GM23338 (cell line): ENCODE measurements around the gene CCDC63. TPM values are rescaled to one million over a fixed set of nuclear protein-coding genes. Genes with fewer than 3 reads are reported as not detected.

Source experiments
- ATAC-seq: fragments of 200-7000 bp; cut with Tn5 transposase; 3 replicates; pipeline ENCODE4 v1.9.1; 2020
- DNase-seq: peaks from one replicate; pipeline ENCODE4 v3.0.0-alpha.2; 2015; ENCODE audit warnings: low spot score
- H2AFZ ChIP-seq: fragments of 200-600 bp; sonication (generic); 2 replicates; pipeline ENCODE4 v1.8.0; 2016; ENCODE audit warnings: antibody characterized with exemption, mild to moderate bottlenecking, moderate library complexity
- H3F3A ChIP-seq: fragments of 200-600 bp; sonication (generic); replicated peaks from 2 replicates; pipeline ENCODE4 v1.8.0; 2017; ENCODE audit warnings: antibody characterized with exemption, mixed run types, low read depth
- H3K27ac ChIP-seq: fragments of 200-600 bp; sonication (generic); 2 replicates; pipeline ENCODE4 v1.6.1; 2016; ENCODE audit warnings: low read depth
- H3K27me3 ChIP-seq: fragments of 200-600 bp; sonication (generic); 2 replicates; pipeline ENCODE4 v1.8.0; 2016; ENCODE audit warnings: mild to moderate bottlenecking, mixed run types, moderate library complexity; ENCODE audit not compliant: insufficient read depth
- H3K36me3 ChIP-seq: fragments of 200-600 bp; sonication (generic); 2 replicates; pipeline ENCODE4 v1.8.0; 2016; ENCODE audit warnings: mild to moderate bottlenecking; ENCODE audit not compliant: insufficient read depth
- H3K4me1 ChIP-seq: fragments of 200-600 bp; sonication (generic); 2 replicates; pipeline ENCODE4 v1.8.0; 2016; ENCODE audit warnings: mild to moderate bottlenecking, moderate library complexity; ENCODE audit not compliant: insufficient read depth
- H3K4me2 ChIP-seq: fragments of 200-600 bp; sonication (generic); 2 replicates; pipeline ENCODE4 v1.7.1; 2017; ENCODE audit warnings: mixed run types
- H3K4me3 ChIP-seq: fragments of 200-600 bp; sonication (generic); 2 replicates; pipeline ENCODE4 v1.6.1; 2016; ENCODE audit warnings: mixed run types
- H3K79me2 ChIP-seq: fragments of 200-600 bp; sonication (generic); replicated peaks from 2 replicates; pipeline ENCODE4 v1.8.0; 2017; ENCODE audit warnings: mild to moderate bottlenecking; ENCODE audit not compliant: insufficient read depth
- H3K9me2 ChIP-seq: fragments of 200-600 bp; sonication (generic); 2 replicates; pipeline ENCODE4 v1.8.0; 2017; ENCODE audit not compliant: insufficient read depth
- H4K20me1 ChIP-seq: fragments of 200-600 bp; sonication (generic); replicated peaks from 2 replicates; pipeline ENCODE4 v1.8.0; 2017; ENCODE audit warnings: mild to moderate bottlenecking; ENCODE audit not compliant: insufficient read depth
- H3K27ac Mint-ChIP-seq: 2 replicates; pipeline ENCODE4 v1.8.0; 2020; ENCODE audit warnings: inconsistent platforms, mild to moderate bottlenecking, moderate library complexity, mixed read lengths
- H3K27me3 Mint-ChIP-seq: 3 replicates; pipeline ENCODE4 v1.8.0; 2022; ENCODE audit warnings: low read depth, mild to moderate bottlenecking, moderate library complexity, mixed read lengths, inconsistent platforms; ENCODE audit not compliant: insufficient read depth, poor library complexity
- H3K36me3 Mint-ChIP-seq: 3 replicates; pipeline ENCODE4 v1.8.0; 2021; ENCODE audit warnings: low read depth, mild to moderate bottlenecking, inconsistent platforms, moderate library complexity, mixed read lengths
- H3K4me1 Mint-ChIP-seq: 3 replicates; pipeline ENCODE4 v1.8.0; 2020; ENCODE audit warnings: mild to moderate bottlenecking, inconsistent platforms, mixed read lengths
- H3K4me3 Mint-ChIP-seq: 3 replicates; pipeline ENCODE4 v1.8.0; 2021; ENCODE audit warnings: moderate library complexity, mild to moderate bottlenecking, inconsistent platforms, mixed read lengths
- H3K9me3 Mint-ChIP-seq: 3 replicates; pipeline ENCODE4 v1.8.0; 2020; ENCODE audit warnings: moderate library complexity, mild to moderate bottlenecking, inconsistent platforms, mixed read lengths
- CREB1 ChIP-seq: fragments of 250-450 bp; sonication (Bioruptor Pico); IDR thresholded peaks from 2 replicates; pipeline ENCODE4 v1.5.0; 2020; ENCODE audit warnings: low read depth, mild to moderate bottlenecking, moderate library complexity
- ETS1 ChIP-seq: IDR thresholded peaks from 2 replicates; pipeline ENCODE4 v1.6.1; 2016; ENCODE audit warnings: antibody characterized with exemption
- EZH2phosphoT487 ChIP-seq: fragments of 200-600 bp; sonication (generic); IDR thresholded peaks from one replicate; pipeline ENCODE4 v1.8.1; 2018; ENCODE audit warnings: antibody characterized with exemption; ENCODE audit not compliant: unreplicated experiment
- JUNB ChIP-seq: IDR thresholded peaks from one replicate; pipeline ENCODE4 v1.6.1; 2016; ENCODE audit warnings: antibody characterized with exemption; ENCODE audit not compliant: unreplicated experiment
- NANOG ChIP-seq: IDR thresholded peaks from 2 replicates; pipeline ENCODE4 v1.6.1; 2016; ENCODE audit warnings: antibody characterized with exemption, borderline replicate concordance
- POLR2AphosphoS5 ChIP-seq: IDR thresholded peaks from 2 replicates; pipeline ENCODE4 v1.6.1; 2016; ENCODE audit warnings: antibody characterized with exemption, low read depth
- STAT1 ChIP-seq: IDR thresholded peaks from one replicate; pipeline ENCODE4 v1.6.1; 2016; ENCODE audit warnings: antibody characterized with exemption; ENCODE audit not compliant: unreplicated experiment
- ZNF114 ChIP-seq: fragments of 250-450 bp; sonication (Bioruptor Pico); IDR thresholded peaks from 2 replicates; pipeline ENCODE4 v1.5.0; 2020; ENCODE audit warnings: mild to moderate bottlenecking, moderate library complexity
- ZNF331 ChIP-seq: fragments of 250-450 bp; sonication (Bioruptor Pico); IDR thresholded peaks from 2 replicates; pipeline ENCODE4 v1.5.0; 2020; ENCODE audit warnings: low read depth, mild to moderate bottlenecking, moderate library complexity
- polyA plus RNA-seq: library from polyadenylated mRNA; unstranded; fragments of >200 nt; fragmentation: Nextera tagmentation; extraction: Ambion mirVana; gene quantifications from 2 replicates; pipeline ENCODE4 v1.2.1, GENCODE V29; 2016
- total RNA-seq: library from RNA; depleted of rRNA; stranded (reverse); fragments of >200 nt; shearing (Covaris generic); gene quantifications from 2 replicates; pipeline ENCODE4 v1.2.3, GENCODE V29; 2014
- TF ChIP-seq, protein P1 (sequence below): fragments of 250-450 bp; sonication (Bioruptor Pico); IDR thresholded peaks from 2 replicates; pipeline ENCODE4 v1.5.0; 2020; ENCODE audit warnings: mild to moderate bottlenecking, moderate library complexity

The CCDC63 gene
- total and polyA plus RNA-seq, 2 experiments from 2014 or later = 1.8 TPM; not detected in 1

DNA sequence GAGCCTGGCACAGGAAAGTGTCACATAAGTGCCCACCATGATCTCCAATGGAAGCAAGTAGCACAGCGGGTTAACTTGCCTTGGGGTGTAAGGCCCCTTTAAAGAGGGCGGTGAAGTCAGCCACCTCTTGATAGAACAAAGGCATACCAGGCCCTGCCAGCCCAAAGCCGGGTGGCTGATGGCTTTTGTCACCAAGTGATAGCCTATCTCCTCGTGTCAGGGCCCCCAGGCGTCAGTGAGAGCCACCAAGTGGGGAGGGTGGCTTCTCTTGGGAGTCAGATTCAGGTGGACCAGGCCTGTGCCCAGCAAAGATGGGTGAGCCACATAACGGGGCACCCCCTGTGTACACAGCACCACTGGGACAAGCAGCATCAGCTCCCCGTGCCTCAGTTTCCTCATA, 81.9 kb downstream of the CCDC63 start (continued):
- no peak for TF ChIP-seq POLR2AphosphoS5
- TF ChIP-seq NANOG = no peak

- no peak overlapping the region for H2AFZ ChIP-seq
- no peak overlapping the region for H3K27ac ChIP-seq
- TF ChIP-seq CREB1 (CRISPR knock-in tag) (no peak), JUNB (no peak), EZH2phosphoT487 (no peak), STAT1 (no peak), ZNF114 (CRISPR knock-in tag) (no peak), ZNF331 (CRISPR knock-in tag) (no peak), POLR2AphosphoS5 (no peak), NANOG (no peak), ETS1 (no peak)
- TF ChIP-seq, protein P1, sequence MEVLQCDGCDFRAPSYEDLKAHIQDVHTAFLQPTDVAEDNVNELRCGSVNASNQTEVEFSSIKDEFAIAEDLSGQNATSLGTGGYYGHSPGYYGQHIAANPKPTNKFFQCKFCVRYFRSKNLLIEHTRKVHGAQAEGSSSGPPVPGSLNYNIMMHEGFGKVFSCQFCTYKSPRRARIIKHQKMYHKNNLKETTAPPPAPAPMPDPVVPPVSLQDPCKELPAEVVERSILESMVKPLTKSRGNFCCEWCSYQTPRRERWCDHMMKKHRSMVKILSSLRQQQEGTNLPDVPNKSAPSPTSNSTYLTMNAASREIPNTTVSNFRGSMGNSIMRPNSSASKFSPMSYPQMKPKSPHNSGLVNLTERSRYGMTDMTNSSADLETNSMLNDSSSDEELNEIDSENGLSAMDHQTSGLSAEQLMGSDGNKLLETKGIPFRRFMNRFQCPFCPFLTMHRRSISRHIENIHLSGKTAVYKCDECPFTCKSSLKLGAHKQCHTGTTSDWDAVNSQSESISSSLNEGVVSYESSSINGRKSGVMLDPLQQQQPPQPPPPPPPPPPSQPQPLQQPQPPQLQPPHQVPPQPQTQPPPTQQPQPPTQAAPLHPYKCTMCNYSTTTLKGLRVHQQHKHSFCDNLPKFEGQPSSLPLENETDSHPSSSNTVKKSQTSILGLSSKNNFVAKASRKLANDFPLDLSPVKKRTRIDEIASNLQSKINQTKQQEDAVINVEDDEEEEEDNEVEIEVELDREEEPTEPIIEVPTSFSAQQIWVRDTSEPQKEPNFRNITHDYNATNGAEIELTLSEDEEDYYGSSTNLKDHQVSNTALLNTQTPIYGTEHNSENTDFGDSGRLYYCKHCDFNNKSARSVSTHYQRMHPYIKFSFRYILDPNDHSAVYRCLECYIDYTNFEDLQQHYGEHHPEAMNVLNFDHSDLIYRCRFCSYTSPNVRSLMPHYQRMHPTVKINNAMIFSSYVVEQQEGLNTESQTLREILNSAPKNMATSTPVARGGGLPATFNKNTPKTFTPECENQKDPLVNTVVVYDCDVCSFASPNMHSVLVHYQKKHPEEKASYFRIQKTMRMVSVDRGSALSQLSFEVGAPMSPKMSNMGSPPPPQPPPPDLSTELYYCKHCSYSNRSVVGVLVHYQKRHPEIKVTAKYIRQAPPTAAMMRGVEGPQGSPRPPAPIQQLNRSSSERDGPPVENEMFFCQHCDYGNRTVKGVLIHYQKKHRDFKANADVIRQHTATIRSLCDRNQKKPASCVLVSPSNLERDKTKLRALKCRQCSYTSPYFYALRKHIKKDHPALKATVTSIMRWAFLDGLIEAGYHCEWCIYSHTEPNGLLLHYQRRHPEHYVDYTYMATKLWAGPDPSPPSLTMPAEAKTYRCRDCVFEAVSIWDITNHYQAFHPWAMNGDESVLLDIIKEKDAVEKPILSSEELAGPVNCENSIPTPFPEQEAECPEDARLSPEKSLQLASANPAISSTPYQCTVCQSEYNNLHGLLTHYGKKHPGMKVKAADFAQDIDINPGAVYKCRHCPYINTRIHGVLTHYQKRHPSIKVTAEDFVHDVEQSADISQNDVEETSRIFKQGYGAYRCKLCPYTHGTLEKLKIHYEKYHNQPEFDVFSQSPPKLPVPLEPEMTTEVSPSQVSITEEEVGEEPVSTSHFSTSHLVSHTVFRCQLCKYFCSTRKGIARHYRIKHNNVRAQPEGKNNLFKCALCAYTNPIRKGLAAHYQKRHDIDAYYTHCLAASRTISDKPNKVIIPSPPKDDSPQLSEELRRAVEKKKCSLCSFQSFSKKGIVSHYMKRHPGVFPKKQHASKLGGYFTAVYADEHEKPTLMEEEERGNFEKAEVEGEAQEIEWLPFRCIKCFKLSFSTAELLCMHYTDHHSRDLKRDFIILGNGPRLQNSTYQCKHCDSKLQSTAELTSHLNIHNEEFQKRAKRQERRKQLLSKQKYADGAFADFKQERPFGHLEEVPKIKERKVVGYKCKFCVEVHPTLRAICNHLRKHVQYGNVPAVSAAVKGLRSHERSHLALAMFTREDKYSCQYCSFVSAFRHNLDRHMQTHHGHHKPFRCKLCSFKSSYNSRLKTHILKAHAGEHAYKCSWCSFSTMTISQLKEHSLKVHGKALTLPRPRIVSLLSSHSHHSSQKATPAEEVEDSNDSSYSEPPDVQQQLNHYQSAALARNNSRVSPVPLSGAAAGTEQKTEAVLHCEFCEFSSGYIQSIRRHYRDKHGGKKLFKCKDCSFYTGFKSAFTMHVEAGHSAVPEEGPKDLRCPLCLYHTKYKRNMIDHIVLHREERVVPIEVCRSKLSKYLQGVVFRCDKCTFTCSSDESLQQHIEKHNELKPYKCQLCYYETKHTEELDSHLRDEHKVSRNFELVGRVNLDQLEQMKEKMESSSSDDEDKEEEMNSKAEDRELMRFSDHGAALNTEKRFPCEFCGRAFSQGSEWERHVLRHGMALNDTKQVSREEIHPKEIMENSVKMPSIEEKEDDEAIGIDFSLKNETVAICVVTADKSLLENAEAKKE (CRISPR knock-in tag) = no peak
- H3K4me1 ChIP-seq = no peaks in the 10 kb centered on the region; the same call in 1 of the 2 replicates
- H3K4me1 Mint-ChIP-seq = peaks cover 19% of the 10 kb centered on the region
- H3K79me2 ChIP-seq = no peaks in the 10 kb centered on the region
- H3K27me3 Mint-ChIP-seq = peaks cover 11% of the 10 kb centered on the region
- H3K27ac Mint-ChIP-seq = no peak overlapping the region
- DNase-seq (no peak), ATAC-seq (no peak)
- H4K20me1 ChIP-seq = no peaks in the 10 kb centered on the region
- no peaks in the 10 kb centered on the region for H3K27me3 ChIP-seq
- H3K4me3 ChIP-seq = no peak overlapping the region
- no peaks in the 10 kb centered on the region for H3F3A ChIP-seq
- H3K36me3 ChIP-seq = no peaks in the 10 kb centered on the region
- H3K4me2 ChIP-seq = no peak overlapping the region
- H3K9me2 ChIP-seq = no peaks in the 10 kb centered on the region
- no peak overlapping the region for H3K4me3 Mint-ChIP-seq
- H3K9me3 Mint-ChIP-seq = peaks cover 5% of the 10 kb centered on the region; the same call in 2 of the 3 replicates
- H3K36me3 Mint-ChIP-seq = peaks cover 4% of the 10 kb centered on the region; the same call in 1 of the 3 replicates
These were observed 83.0 kb downstream of the CCDC63 start for GRCh38 chr12:110929818-110930217.
